ES-I3 (cell line): ENCODE results near the gene LRGUK.

Experiments
- H3K36me3 ChIP-seq: 2 replicates; pipeline ENCODE4 v1.6.1; 2013; ENCODE audit warnings: mild to moderate bottlenecking, low read length, control low read depth, moderate library complexity; ENCODE audit not compliant: insufficient read depth
- H3K4me1 ChIP-seq: 2 replicates; pipeline ENCODE4 v1.6.1; 2013; ENCODE audit warnings: mild to moderate bottlenecking, control low read depth, low read length; ENCODE audit not compliant: insufficient read depth
- H3K9ac ChIP-seq: 2 replicates; pipeline ENCODE4 v1.6.1; 2013; ENCODE audit warnings: low read depth, mild to moderate bottlenecking, low read length, moderate library complexity
- H3K9me3 ChIP-seq: 2 replicates; pipeline ENCODE4 v1.6.1; 2013; ENCODE audit warnings: mild to moderate bottlenecking, low read length, moderate library complexity; ENCODE audit not compliant: control insufficient read depth, insufficient read depth

The LRGUK gene

GRCh38 chr7:134300988-134301387 lies 173.8 kb downstream of the LRGUK start:
- Histone ChIP-seq H3K36me3 (peaks cover 8% of the 10 kb centered on the region; the same call in 1 of the 2 replicates), H3K4me1 (peaks cover 8% of the 10 kb centered on the region; the same call in 1 of the 2 replicates)

GRCh38 chr7:134301592-134301991 lies 174.5 kb downstream of the LRGUK start:
- H3K4me1 ChIP-seq = peaks cover 8% of the 10 kb centered on the region; the same call in 1 of the 2 replicates
- H3K36me3 ChIP-seq = peaks cover 3% of the 10 kb centered on the region; the same call in 1 of the 2 replicates
- H3K9ac ChIP-seq = no peak overlapping the region
- no peaks in the 10 kb centered on the region for H3K9me3 ChIP-seq

More at GRCh38 chr7:134300988-134301387, 173.8 kb downstream of the LRGUK start:
- no peaks in the 10 kb centered on the region for H3K9me3 ChIP-seq
- no peak overlapping the region for H3K9ac ChIP-seq

GRCh38 chr7:134302120-134302519 lies 175.0 kb downstream of the LRGUK start:
- Histone ChIP-seq H3K4me1 (peaks cover 8% of the 10 kb centered on the region; the same call in 1 of the 2 replicates), H3K9ac (no peak overlapping the region), H3K36me3 (peaks cover 3% of the 10 kb centered on the region; the same call in 1 of the 2 replicates), H3K9me3 (no peaks in the 10 kb centered on the region)

- no peaks in the 10 kb centered on the region for H3K9me3 ChIP-seq
- H3K9ac ChIP-seq = no peak overlapping the region
- peaks cover 3% of the 10 kb centered on the region; the same call in 1 of the 2 replicates for H3K36me3 ChIP-seq
- no peaks in the 10 kb centered on the region for H3K4me1 ChIP-seq
These were observed 180.2 kb downstream of the LRGUK start for GRCh38 chr7:134307320-134307719.

GRCh38 chr7:134308548-134308947 lies 181.4 kb downstream of the LRGUK start:
- no peaks in the 10 kb centered on the region for H3K9me3 ChIP-seq
- no peak overlapping the region for H3K9ac ChIP-seq
- H3K36me3 ChIP-seq = 0 out of 2 replicates have a peak, but pooled peaks cover 3% of the 10 kb centered on the region
- no peaks in the 10 kb centered on the region for H3K4me1 ChIP-seq

GRCh38 chr7:134311807-134312206 lies 184.7 kb downstream of the LRGUK start:
- Histone ChIP-seq H3K9me3 (no peaks in the 10 kb centered on the region), H3K36me3 (no peaks in the 10 kb centered on the region), H3K4me1 (no peaks in the 10 kb centered on the region), H3K9ac (no peak overlapping the region)

GRCh38 chr7:134312717-134313116 lies 185.6 kb downstream of the LRGUK start:
- no peak overlapping the region for H3K9ac ChIP-seq
- no peaks in the 10 kb centered on the region for H3K4me1 ChIP-seq
- no peaks in the 10 kb centered on the region for H3K9me3 ChIP-seq
- H3K36me3 ChIP-seq = no peaks in the 10 kb centered on the region

GRCh38 chr7:134313543-134313942 lies 186.4 kb downstream of the LRGUK start:
- Histone ChIP-seq H3K9me3 (no peaks in the 10 kb centered on the region), H3K36me3 (no peaks in the 10 kb centered on the region), H3K4me1 (no peaks in the 10 kb centered on the region)

More at GRCh38 chr7:134313543-134313942, 186.4 kb downstream of the LRGUK start:
- H3K9ac ChIP-seq = no peak overlapping the region
